ENCODE measurements around the gene KCNK13.

KCNK13 gene

GRCh38 chr14:90161129-90161528 is 99.3 kb downstream of the KCNK13 start:
- no peaks in the 10 kb centered on the region for H3K4me1 Mint-ChIP-seq

GRCh38 chr14:90168425-90169105 is 106.8 kb downstream of the KCNK13 start:
- no peaks in the 10 kb centered on the region for H3K4me1 Mint-ChIP-seq
- H3K36me3 Mint-ChIP-seq (ENCODE audit: low read depth): no peaks in the 10 kb centered on the region
- peaks cover 18% of the 10 kb centered on the region for H3K27me3 Mint-ChIP-seq (ENCODE audit: low read depth)
- peaks cover 3% of the 10 kb centered on the region for H3K9me3 Mint-ChIP-seq
- H3K27ac Mint-ChIP-seq: no peak overlapping the region
- TF ChIP-seq, protein P1, sequence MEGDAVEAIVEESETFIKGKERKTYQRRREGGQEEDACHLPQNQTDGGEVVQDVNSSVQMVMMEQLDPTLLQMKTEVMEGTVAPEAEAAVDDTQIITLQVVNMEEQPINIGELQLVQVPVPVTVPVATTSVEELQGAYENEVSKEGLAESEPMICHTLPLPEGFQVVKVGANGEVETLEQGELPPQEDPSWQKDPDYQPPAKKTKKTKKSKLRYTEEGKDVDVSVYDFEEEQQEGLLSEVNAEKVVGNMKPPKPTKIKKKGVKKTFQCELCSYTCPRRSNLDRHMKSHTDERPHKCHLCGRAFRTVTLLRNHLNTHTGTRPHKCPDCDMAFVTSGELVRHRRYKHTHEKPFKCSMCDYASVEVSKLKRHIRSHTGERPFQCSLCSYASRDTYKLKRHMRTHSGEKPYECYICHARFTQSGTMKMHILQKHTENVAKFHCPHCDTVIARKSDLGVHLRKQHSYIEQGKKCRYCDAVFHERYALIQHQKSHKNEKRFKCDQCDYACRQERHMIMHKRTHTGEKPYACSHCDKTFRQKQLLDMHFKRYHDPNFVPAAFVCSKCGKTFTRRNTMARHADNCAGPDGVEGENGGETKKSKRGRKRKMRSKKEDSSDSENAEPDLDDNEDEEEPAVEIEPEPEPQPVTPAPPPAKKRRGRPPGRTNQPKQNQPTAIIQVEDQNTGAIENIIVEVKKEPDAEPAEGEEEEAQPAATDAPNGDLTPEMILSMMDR (IDR thresholded peaks at IDR 0.05; ENCODE audit: unreplicated experiment in 3 of 3): no peak
- H3K4me3 Mint-ChIP-seq: no peak overlapping the region

More at GRCh38 chr14:90161129-90161528, 99.3 kb downstream of the KCNK13 start:
- H3K36me3 Mint-ChIP-seq (ENCODE audit: low read depth): no peaks in the 10 kb centered on the region
- TF ChIP-seq, protein P1 (IDR thresholded peaks at IDR 0.05; ENCODE audit: unreplicated experiment in 3 of 3): no peak
- H3K4me3 Mint-ChIP-seq: no peak overlapping the region
- H3K27me3 Mint-ChIP-seq (ENCODE audit: low read depth): peaks cover 10% of the 10 kb centered on the region
- no peak overlapping the region for H3K27ac Mint-ChIP-seq
- H3K9me3 Mint-ChIP-seq: peaks cover 2% of the 10 kb centered on the region

GRCh38 chr14:90175631-90176030 is 113.8 kb downstream of the KCNK13 start:
- H3K9me3 Mint-ChIP-seq: peaks cover 3% of the 10 kb centered on the region
- TF ChIP-seq, protein P1 (IDR thresholded peaks at IDR 0.05; ENCODE audit: unreplicated experiment in 3 of 3): no peak
- H3K27me3 Mint-ChIP-seq (ENCODE audit: low read depth): no peaks in the 10 kb centered on the region
- no peaks in the 10 kb centered on the region for H3K36me3 Mint-ChIP-seq (ENCODE audit: low read depth)
- no peak overlapping the region for H3K4me3 Mint-ChIP-seq
- no peak overlapping the region for H3K27ac Mint-ChIP-seq
- H3K4me1 Mint-ChIP-seq: no peaks in the 10 kb centered on the region

GRCh38 chr14:90177539-90178189 is 115.9 kb downstream of the KCNK13 start:
- Mint-ChIP-seq H3K36me3 (ENCODE audit: low read depth) (no peaks in the 10 kb centered on the region), H3K4me1 (no peaks in the 10 kb centered on the region), H3K27me3 (ENCODE audit: low read depth) (peaks cover 5% of the 10 kb centered on the region), H3K27ac (no peak overlapping the region), H3K4me3 (no peak overlapping the region), H3K9me3 (peaks cover 3% of the 10 kb centered on the region)
- TF ChIP-seq, protein P1 (IDR thresholded peaks at IDR 0.05; ENCODE audit: unreplicated experiment in 3 of 3): no peak

DNA sequence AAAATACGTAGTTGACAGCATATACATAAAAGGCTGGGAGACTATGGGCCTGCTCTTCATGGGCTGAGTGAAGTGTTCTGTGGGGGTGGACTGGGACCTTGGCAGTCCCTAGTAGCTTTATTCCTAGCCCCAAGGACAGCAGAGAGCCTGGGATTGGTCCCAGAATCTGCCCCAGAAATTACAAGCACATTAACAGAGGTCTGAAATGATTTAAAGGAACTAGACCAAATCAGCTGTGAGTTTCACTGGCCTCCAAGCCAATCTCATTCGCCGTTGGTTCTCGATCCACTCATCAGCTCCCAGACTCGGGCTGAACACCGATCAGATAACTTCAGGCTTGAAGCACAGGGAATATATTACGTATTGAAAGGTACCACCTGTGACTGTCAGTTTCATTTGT is 117.6 kb downstream of the KCNK13 start:
- TF ChIP-seq, protein P1 (IDR thresholded peaks at IDR 0.05; ENCODE audit: unreplicated experiment in 3 of 3): no peak
- Mint-ChIP-seq H3K4me1 (no peaks in the 10 kb centered on the region), H3K27ac (no peak overlapping the region), H3K4me3 (no peak overlapping the region), H3K27me3 (ENCODE audit: low read depth) (peaks cover 5% of the 10 kb centered on the region), H3K9me3 (no peaks in the 10 kb centered on the region), H3K36me3 (ENCODE audit: low read depth) (no peaks in the 10 kb centered on the region)

All from nephron (organoid).